HG02943 (cell line): Measurements from ENCODE around the gene ZFYVE28.
"Not testable (repeated sequence)": the region's sequence is repeated elsewhere in the genome, so short reads cannot be mapped to it uniquely, and the experiment has no call there.

ENCODE experiments used
- ATAC-seq: cut with Tn5 transposase; IDR thresholded peaks from one replicate; pipeline ENCODE4 v1.9.1; 2021; ENCODE audit warnings: mild to moderate bottlenecking, low read depth, moderate library complexity; ENCODE audit not compliant: unreplicated experiment

ZFYVE28 gene

DNA sequence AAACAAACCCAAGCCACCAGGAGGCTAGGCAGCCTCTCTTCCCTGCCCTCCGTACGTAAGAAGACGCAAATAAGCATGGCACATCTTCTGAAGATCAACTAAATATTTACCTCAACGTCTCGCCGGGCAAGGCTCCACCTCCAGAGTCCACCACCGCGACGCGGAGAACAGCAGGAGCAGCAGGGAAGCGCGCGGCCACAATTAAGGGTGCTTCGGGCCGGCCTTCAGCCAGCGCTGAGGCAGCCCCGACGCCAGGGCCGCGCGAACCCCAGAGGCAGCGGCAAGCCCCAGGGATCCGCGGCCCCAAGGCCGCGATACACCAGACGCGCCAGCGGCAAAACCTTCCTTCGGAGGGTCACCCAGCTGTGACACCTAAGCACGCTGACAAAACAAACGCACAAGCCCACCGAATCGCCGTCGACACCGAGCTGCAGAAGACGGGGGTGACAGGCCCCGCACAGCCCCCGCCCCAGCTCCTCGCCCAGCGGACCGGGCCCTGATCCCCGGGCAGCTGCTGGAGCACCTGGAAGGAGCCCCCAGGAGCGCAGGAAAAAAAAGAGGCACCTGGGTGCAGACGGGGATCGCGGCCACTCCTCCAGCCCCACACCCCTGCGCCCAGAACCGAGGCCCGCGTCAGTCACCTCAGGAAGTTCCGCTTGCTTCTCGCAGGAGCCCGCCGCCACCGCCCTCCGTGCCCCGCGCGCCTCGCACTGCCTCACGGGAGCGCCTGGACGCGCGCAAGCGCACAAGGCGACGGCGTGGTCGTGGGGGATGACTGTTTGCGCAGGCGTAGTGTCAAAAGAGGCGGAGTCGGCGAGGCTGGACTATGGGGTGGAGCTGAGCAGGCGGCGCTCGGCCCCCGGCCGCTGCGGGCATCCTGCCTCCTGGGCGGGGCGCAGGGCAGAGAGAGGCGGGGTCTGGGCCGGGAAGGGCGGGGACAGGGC lies 176.8 kb downstream of the ZFYVE28 start, which contains the start of the genes HAUS3 and POLN:
TSS of gene HAUS3 (minus strand) at position 712 of the 944 bp plus-strand sequence. CDS start 1,175 bp downstream, outside the sequence.
TSS of gene POLN (minus strand) at position 712 of the 944 bp plus-strand sequence. CDS start 12,890 bp downstream, outside the sequence.
- peak; percentile 83 for ATAC-seq

DNA sequence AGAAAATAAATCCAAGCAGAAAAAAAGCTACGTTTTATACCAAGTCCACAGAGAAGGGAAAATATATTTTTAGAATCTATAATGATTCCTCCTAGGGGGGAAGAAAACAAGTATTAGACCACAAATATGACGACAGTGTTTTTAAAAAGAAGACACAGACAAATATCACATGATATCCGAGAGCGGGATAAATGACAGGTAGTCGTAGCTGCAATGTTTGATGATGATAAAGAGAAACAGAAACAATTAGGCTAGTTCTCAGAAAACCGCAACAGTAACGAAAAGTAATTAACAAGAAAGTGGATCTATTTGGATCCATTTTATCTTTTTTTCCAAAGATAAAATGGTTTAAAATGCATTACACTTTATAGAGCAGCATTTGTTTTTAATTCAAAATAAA lies 177.4 kb downstream of the ZFYVE28 start:
- no peak for ATAC-seq

DNA sequence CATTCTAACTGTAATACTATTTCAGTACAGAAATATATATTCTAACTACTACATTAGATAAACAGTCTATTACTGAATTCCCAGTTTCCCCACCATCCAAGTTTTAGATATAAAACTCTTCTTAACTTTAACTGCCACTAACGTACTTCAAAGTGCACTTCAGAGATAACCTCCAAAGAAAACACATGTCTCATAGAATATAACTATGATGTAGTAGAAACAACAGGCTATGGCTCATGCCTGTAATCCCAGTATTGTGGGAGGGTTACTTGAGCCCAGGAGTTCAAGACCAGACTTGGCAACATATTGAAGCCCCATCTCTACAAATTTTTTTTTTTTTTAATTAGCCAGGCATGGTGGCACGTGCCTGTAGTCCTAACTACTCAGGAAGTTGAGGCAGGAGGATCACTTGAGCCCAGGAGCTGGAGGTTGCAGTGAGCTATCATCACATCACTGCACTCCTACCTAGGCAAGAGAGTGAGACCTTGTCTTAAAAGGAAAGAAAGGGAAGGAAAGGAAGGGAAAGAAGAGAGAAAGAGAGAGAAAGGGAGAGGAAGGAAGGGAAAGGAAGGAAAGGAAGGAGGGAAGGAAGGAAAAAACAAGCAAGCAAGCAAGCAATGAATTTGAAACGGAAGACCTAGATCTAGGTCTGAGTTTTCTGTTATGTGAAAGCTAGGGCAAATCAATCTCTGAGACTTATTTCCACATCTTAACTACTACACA lies 181.3 kb downstream of the ZFYVE28 start:
- no peak for ATAC-seq

DNA sequence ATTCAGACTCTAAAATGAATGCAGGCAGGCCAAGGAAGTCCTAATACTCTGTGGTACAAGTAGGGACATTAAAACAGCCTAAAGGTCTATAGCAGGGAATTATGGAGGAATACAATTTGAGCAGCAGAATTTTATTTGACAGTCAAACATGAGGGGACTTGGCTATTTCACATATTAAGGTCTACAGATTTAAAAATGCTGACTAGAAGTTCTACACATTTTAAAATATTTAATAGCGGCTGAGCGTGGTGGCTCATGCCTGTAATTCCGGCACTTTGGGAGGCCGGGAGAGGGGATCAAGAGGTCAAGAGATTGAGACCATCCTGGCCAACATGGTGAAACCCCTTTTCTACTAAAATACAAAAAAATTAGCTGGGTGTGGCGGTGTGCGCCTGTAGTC lies 187.4 kb downstream of the ZFYVE28 start:
- ATAC-seq = no peak

DNA sequence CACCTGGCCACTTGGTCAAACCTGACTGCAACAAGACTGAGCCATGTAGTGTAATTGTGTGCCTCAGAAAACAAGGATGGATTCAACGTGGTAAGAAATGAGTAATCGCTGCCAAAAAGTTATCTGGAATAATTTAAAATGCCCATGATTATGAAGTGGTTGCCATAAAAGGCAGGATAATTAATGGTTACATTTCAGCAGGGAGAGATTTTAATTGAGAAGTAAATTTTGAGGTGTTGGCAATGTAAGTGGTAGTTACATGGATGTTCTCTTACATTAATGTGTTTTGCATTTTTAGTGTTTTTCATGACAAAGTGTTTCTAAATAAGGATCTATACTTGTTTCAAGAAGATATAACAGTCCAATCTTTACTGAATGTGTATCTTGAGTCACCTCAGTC lies 192.2 kb downstream of the ZFYVE28 start:
- ATAC-seq = no peak

DNA sequence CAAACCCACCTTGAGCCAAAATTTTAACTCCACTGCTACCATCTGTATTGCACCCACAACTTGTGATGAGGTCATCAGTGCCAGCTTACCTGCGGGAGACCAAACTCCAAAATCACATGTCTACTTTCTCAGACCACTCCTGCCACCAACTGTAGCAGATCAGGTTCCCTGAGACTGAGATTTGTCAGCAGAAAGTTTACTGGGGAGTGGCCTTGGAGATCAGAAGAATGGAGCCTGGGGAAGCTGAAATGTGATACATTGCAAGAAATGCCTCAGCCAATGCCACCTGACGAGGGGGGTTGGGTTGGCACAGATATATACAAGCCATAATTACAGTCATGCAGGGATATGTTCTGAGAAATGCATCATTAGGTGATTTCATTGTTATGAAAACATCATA lies 195.6 kb downstream of the ZFYVE28 start:
- no peak for ATAC-seq

DNA sequence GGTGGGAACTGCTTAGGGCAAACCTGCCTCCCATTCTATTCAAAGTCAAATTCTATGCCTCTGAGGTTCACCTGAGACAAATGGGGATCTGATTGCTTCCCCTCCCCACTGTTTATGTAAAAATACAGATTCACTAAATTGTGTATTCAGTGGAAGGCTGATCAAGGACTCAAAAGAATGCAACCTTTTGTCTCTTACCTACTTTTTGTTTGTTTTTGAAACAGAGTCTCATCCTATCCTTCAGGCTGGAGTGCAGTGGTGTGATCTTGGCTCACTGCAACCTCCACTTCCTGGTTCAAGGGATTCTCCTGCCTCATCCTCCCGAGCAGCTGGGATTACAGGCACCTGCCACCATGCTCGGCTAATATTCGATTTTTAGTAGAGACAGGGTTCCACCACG lies 197.1 kb downstream of the ZFYVE28 start:
- ATAC-seq = not testable (repeated sequence)

DNA sequence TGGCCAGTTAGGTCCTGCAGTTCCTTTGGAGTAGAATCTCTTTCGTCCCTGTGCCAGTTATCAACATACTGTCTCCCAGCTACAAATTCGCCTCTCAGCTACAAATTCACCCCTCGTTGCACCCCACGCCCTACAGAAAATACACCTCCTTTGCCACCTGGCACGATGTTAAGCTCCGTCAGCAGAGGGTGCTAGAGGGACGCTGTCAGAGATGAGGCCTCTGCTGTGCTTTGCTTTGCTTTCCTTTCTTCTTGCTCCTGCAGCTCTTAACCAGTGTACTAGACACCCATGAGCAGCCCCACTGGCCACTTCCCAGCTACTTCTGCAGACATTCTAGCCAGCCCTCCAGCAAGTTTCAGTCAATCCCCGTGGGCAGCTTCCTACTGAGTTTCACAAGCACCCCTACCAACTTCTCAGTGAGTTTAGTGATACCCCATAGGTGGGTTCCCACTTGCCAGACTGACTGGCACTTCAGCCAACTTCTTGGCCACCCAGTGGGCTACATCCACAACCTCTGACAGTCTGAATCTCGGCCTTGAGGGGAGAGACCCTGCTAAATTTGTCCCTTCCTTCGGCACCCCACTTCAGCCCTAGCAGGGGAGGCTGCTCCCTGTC lies 198.3 kb downstream of the ZFYVE28 start:
- no peak for ATAC-seq
